Skin epidermis (tissue), 12 donors: ENCODE measurements around the gene OR2L3.
"Not testable (repeated sequence)": the region's sequence is repeated elsewhere in the genome, so short reads cannot be mapped to it uniquely, and the experiment has no call there.

Experiments used
- H3K27ac ChIP-seq, 21 experiments: fragments of 200-600 bp; sonication (generic) in 11 of 21; one replicate each; pipeline ENCODE4 v1.5.0; 2020; ENCODE audit warnings: mild to moderate bottlenecking in 3 of 21, inconsistent platforms in 2 of 21, moderate library complexity in 2 of 21
- H3K4me3 ChIP-seq, 7 experiments: fragments of 200-600 bp; sonication (generic) in 2 of 7; one replicate each; pipeline ENCODE4 v1.5.0; 2020; ENCODE audit warnings: inconsistent platforms in 2 of 7, mild to moderate bottlenecking in 2 of 7, moderate library complexity in 1 of 7

The OR2L3 gene, protein sequence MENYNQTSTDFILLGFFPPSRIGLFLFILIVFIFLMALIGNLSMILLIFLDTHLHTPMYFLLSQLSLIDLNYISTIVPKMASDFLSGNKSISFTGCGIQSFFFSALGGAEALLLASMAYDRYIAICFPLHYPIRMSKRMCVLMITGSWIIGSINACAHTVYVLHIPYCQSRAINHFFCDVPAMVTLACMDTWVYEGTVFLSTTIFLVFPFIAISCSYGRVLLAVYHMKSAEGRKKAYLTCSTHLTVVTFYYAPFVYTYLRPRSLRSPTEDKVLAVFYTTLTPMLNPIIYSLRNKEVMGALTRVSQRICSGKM

GRCh38 chr1:248046536-248046935, at the start of gene OR2L3:
OR2L3 (plus strand) TSS chr1:248046836; CDS start chr1:248060682, 13,846 bp downstream.
- H3K4me3 ChIP-seq, result no peak within 1 kb of the TSS
- H3K27ac ChIP-seq, result no peak within 1 kb of the TSS

GRCh38 chr1:247998811-247999210, 47.8 kb upstream of the OR2L3 start:
- Histone ChIP-seq H3K27ac (no peak overlapping the region), H3K4me3 (no peak overlapping the region)

DNA sequence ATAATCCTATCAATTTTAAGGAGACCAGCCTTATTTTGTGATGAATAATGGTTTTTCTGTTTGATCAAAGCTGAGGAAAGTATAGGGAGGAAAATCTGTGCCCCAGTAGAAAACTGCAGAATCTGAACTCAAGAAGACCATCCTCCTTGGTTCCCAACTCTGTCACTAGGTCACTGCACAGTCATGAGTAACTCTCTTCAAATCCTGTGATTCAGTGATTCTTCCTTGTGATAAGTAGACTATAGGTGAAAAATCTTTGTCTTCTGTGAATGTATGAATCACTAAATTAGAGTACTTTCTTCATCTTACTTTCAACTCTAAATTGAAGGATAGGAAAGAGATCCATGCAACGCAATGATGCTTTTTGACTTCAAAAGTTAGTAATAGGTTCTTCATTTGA, 46.5 kb upstream of the OR2L3 start:
- Histone ChIP-seq H3K4me3 (no peak overlapping the region), H3K27ac (no peak overlapping the region)

- Histone ChIP-seq H3K27ac (no peak overlapping the region), H3K4me3 (no peak overlapping the region)
These were observed 38.9 kb upstream of the OR2L3 start for GRCh38 chr1:248007778-248008177.

DNA sequence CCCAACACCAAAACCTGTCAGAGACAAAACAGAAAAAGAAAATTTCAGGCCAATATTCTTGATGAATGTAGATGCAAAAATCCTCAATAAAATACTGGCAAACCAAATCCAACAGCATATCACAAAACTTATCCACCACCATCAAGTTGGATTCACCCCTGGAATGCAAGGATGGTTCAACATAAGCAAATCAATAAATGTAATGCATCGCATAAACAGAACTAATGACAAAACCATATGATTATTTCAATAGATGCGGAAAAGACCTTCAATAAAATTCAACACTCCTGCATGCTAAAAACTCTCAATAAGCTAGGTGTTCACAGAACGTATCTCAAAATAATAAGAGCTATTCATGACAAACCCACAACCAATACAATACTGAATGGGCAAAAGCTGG, 37.0 kb upstream of the OR2L3 start:
- no peak overlapping the region for H3K27ac ChIP-seq
- H3K4me3 ChIP-seq, result no peak overlapping the region

GRCh38 chr1:248013229-248013710, 33.4 kb upstream of the OR2L3 start, which contains the start of gene OR2L5:
OR2L5 (plus strand) TSS chr1:248013660; CDS start chr1:248021948, 8,288 bp downstream.
- Histone ChIP-seq H3K27ac (no peak within 1 kb of the TSS), H3K4me3 (no peak within 1 kb of the TSS)

GRCh38 chr1:248015803-248016202, 30.8 kb upstream of the OR2L3 start:
- Histone ChIP-seq H3K27ac (no peak overlapping the region), H3K4me3 (no peak overlapping the region)

- H3K27ac ChIP-seq, result no peak within 1 kb of the TSS
These were observed 16.9 kb upstream of the OR2L3 start, which contains the start of gene OR2L2 for GRCh38 chr1:248029770-248030169. OR2L2 (plus strand) TSS chr1:248030070; CDS start chr1:248038268, 8,198 bp downstream.

GRCh38 chr1:248045209-248045608, 1.4 kb upstream of the OR2L3 start:
- H3K27ac ChIP-seq, result no peak overlapping the region

More at GRCh38 chr1:248029770-248030169, 16.9 kb upstream of the OR2L3 start, which contains the start of gene OR2L2:
- no peak within 1 kb of the TSS for H3K4me3 ChIP-seq

GRCh38 chr1:248047008-248047407, 372 bp downstream of the OR2L3 start:
- Histone ChIP-seq H3K27ac (no peak overlapping the region), H3K4me3 (no peak overlapping the region)

More at GRCh38 chr1:248045209-248045608, 1.4 kb upstream of the OR2L3 start:
- no peak overlapping the region for H3K4me3 ChIP-seq

GRCh38 chr1:248054671-248055070, 8.0 kb downstream of the OR2L3 start:
- H3K4me3 ChIP-seq, result no peak overlapping the region
- H3K27ac ChIP-seq, result no peak overlapping the region

DNA sequence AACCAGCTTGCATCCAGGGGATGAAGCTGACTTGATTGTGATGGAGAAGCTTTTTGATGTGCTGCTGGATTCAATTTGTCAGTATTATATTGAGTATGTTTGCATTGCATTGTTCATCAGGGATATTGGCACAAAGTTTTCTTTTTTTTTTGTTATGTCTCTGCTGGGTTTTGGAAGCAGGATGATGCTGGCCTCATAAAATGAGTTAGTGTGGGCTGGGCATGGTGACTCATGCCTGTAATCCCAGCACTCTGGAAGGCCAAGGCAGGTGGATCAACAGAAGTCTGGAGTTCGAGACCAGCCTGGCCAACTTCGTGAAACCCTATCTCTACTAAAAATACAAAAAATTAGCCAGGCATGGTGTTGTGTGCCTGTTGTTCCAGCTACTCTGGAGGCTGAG, 8.6 kb downstream of the OR2L3 start:
- no peak overlapping the region for H3K27ac ChIP-seq
- no peak overlapping the region for H3K4me3 ChIP-seq

DNA sequence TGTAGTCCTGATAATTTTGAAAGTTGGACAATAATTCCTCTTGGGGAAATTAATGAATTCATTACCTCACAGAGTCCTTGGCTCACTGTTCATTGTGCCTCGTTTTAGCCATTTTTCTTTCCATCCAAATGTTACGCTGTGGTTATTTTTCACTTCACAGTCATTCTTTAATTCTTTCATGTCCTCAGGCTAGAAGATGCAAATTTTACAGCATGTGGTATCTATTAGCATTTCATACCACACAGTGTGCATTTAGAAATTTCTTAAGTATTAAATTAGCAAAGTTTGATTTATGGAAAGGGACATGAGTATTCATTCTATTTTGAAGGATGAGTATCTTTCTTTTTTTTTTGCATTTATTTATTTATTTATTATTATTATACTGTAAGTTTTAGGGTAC, 18.4 kb downstream of the OR2L3 start:
- Histone ChIP-seq H3K27ac (no peak overlapping the region), H3K4me3 (no peak overlapping the region)

- Histone ChIP-seq H3K4me3 (no peak overlapping the region), H3K27ac (no peak overlapping the region)
These were observed 19.0 kb downstream of the OR2L3 start for GRCh38 chr1:248065604-248066003.

GRCh38 chr1:248083864-248084263, 37.2 kb downstream of the OR2L3 start:
- H3K4me3 ChIP-seq, H3K27ac ChIP-seq: not testable (repeated sequence)

- Histone ChIP-seq H3K27ac (no peak within 1 kb of the TSS), H3K4me3 (no peak within 1 kb of the TSS)
These were observed 48.2 kb downstream of the OR2L3 start, which contains the start of gene OR2L13 for GRCh38 chr1:248094884-248095283. OR2L13 (plus strand) TSS chr1:248095184; CDS start chr1:248099376, 4,192 bp downstream.

- Histone ChIP-seq H3K4me3 (no peak overlapping the region), H3K27ac (no peak overlapping the region)
These were observed 51.9 kb downstream of the OR2L3 start for GRCh38 chr1:248098529-248098928.

DNA sequence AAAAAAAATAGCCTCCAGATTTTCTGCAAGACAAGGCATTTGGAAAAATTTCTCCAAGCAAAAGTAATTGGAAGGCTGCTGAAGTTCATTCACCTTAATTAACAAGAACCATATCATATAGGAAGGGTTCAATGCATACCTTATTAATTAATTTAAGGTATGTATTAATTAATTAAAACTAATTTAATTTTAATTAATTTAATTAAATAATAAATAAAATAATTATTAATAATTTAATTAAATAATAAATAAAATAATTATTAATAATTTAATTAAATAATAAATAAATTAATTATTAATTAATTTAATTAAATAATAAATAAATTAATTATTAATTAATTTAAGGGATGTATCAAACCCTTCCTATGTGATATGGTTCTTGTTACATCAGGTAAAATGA, 56.2 kb downstream of the OR2L3 start:
- H3K4me3 ChIP-seq, result no peak overlapping the region
- H3K27ac ChIP-seq, result no peak overlapping the region

GRCh38 chr1:248111157-248111556, 64.5 kb downstream of the OR2L3 start:
- Histone ChIP-seq H3K4me3 (no peak overlapping the region), H3K27ac (no peak overlapping the region)
